NB4 (cell line): Measurements from ENCODE around the gene ARHGDIB.

Experiments
- DNase-seq: peaks from one replicate; pipeline ENCODE4 v3.0.0; 2010; ENCODE audit warnings: low read depth
- H3K4me3 ChIP-seq: one replicate; pipeline ENCODE4 v1.5.1; 2011; ENCODE audit warnings: mild to moderate bottlenecking, low read depth, low read length, moderate library complexity
- CTCF ChIP-seq: IDR thresholded peaks from one replicate; pipeline ENCODE4 v1.5.1; 2012; ENCODE audit warnings: low read depth, low read length
- MAX ChIP-seq: IDR thresholded peaks from 2 replicates; pipeline ENCODE4 v1.6.1; 2011; ENCODE audit warnings: low read depth, low read length
- MYC ChIP-seq: IDR thresholded peaks from 2 replicates; pipeline ENCODE4 v1.6.1; 2011; ENCODE audit warnings: low read depth, low read length

ARHGDIB gene

DNA sequence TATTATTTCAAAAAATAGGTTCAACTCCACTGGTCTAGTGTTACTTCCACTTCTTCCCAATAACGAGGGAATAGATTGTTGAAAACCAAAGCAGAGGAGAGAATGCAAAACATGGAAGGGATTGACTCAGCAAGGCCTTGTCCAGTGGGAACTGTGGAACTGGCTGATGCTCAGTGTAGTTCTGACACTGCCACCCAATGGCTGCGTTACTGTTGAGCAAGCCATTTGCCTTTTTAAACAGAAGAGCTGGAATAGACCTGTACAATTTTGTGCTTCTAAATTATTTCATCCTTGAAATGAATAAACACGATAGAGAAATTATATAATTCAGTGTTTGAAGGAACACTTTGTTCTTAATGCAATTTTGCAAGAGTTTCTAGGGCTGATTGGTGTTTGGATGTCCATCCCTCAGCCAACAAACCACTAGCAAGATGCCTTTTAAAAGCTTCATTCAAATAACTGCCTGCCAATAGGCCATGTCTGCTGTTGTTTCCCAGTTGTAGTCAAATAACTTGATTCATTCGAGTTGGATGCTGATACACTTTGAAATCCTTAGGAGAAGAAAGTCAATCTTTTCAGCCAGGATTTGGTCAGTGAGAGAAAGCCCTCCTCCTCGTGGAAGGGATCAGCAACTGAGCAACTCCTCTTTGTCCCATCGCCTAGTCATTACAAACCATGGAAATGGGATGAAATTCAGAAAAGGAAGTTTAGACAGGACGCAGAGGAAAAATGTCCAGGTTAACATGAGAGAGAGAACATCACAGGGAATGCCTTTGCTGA is 68.5 kb downstream of the ARHGDIB start:
- H3K4me3 ChIP-seq: no peak overlapping the region
- TF ChIP-seq MAX: no peak
- TF ChIP-seq CTCF: no peak
- no peak for TF ChIP-seq MYC
- DNase-seq: peak; percentile 5
